HL-60 (cell line): Measurements from ENCODE around the gene RPS8.
A peak's percentile ranks its signal among the peaks of the same experiment; 100 is the strongest.

Experiments
- DNase-seq, 2 experiments: peaks; one replicate each; pipeline ENCODE4 v3.0.0-alpha.2; 2010 to 2020; ENCODE audit warnings: low read depth in 1 of 2, low spot score in 1 of 2
- H3K27ac ChIP-seq: fragments of 250-450 bp; sonication (Bioruptor Pico); replicated peaks from 2 replicates; pipeline ENCODE4 v1.5.1; 2020; ENCODE audit warnings: mild to moderate bottlenecking, moderate library complexity
- H3K27me3 ChIP-seq: fragments of 250-450 bp; sonication (Bioruptor Pico); 2 replicates; pipeline ENCODE4 v1.5.1; 2021; ENCODE audit warnings: mild to moderate bottlenecking, moderate library complexity; ENCODE audit not compliant: insufficient read depth, poor library complexity, severe bottlenecking
- H3K4me3 ChIP-seq: replicated peaks from 2 replicates; pipeline ENCODE4 v1.5.1; 2011; ENCODE audit warnings: mild to moderate bottlenecking, control low read depth, low read length; ENCODE audit not compliant: insufficient read depth
- CTCF ChIP-seq: IDR thresholded peaks from one replicate; pipeline ENCODE4 v1.5.1; 2011; ENCODE audit warnings: low read length, control low read depth, inconsistent platforms; ENCODE audit not compliant: insufficient read depth
- GABPA ChIP-seq: IDR thresholded peaks from 2 replicates; pipeline ENCODE4 v1.6.1; 2012; ENCODE audit warnings: low read depth
- POLR2AphosphoS5 ChIP-seq: IDR thresholded peaks from 2 replicates; pipeline ENCODE4 v1.6.1; 2012; ENCODE audit warnings: low read depth
- REST ChIP-seq: IDR thresholded peaks from 2 replicates; pipeline ENCODE4 v1.6.1; 2012; ENCODE audit warnings: low read depth; ENCODE audit not compliant: insufficient replicate concordance
- SPI1 ChIP-seq: IDR thresholded peaks from 2 replicates; pipeline ENCODE4 v1.6.1; 2012; ENCODE audit warnings: low read depth, mild to moderate bottlenecking, borderline replicate concordance

The RPS8 gene

GRCh38 chr1:44817771-44818495, 42.6 kb downstream of the RPS8 start:
- Histone ChIP-seq H3K4me3 (no peak overlapping the region), H3K27me3 (no peaks in the 10 kb centered on the region), H3K27ac (no peak overlapping the region)
- no peak for DNase-seq
- TF ChIP-seq GABPA (no peak), CTCF (no peak)

GRCh38 chr1:44819196-44819607, 43.9 kb downstream of the RPS8 start:
- H3K27me3 ChIP-seq, result no peaks in the 10 kb centered on the region
- DNase-seq, result no peak
- TF ChIP-seq REST (no peak), SPI1 (no peak), POLR2AphosphoS5 (no peak), CTCF (no peak), GABPA (no peak)
- H3K27ac ChIP-seq, result peak overlapping the region; percentile 100
- H3K4me3 ChIP-seq, result peak overlapping the region; percentile 28

GRCh38 chr1:44819608-44820327, 44.4 kb downstream of the RPS8 start:
- DNase-seq, result peak; percentile 83 to 92
- H3K27ac ChIP-seq, result peak overlapping the region; percentile 100
- H3K4me3 ChIP-seq, result peak overlapping the region; percentile 44
- TF ChIP-seq POLR2AphosphoS5, result peak; percentile 99
- peak; percentile 11 for TF ChIP-seq REST
- peak; percentile 83 for TF ChIP-seq SPI1
- no peak for TF ChIP-seq CTCF
- peak; percentile 53; the same call in 1 of the 2 replicates for TF ChIP-seq GABPA
- no peaks in the 10 kb centered on the region for H3K27me3 ChIP-seq
